ENCODE data around the gene IFT74.

IFT74 gene

DNA sequence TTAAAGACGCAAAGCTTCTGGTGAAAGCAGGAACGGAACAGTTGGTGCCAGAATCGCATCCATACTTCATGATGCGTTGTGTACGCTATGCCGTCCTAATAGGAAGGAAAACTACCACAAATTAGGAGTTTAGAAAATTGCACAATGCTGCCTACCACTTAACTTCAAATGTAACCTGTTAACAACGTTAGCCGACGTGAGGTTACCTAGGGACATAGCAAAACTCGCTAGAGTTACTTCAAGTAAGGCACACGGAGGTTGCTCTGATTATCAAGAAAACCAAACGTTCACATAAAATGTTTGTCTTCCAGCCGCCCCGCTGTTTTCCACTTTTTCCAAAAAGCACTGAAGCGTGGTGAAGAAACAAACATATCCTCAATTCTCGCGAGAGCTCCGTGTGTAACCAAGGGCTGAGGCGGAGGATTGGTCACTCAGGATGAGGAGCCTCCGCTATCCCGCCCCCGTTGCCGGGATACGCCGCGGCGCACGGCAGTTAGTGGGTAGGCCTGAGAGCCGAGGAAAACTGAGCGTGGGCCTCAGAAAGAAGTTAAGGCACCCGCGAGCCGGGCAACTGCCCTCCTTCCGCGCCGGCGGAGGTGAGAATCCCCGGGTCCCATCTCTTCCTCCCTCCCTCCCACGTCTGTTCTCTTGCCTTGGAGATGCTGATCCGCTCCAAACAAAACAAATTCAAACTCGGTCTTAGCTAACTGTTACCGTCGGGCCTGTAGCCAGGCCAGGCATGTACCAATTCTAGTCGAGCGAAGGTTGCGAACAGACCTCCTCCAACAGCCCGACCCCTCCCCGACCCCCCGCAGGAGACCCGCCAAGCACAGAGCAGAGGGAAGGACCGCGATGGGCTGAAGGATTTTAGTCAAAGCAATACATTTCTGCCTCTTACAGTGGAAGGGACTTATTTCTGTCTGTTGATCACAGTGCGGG lies at the start of gene IFT74:
Gene IFT74, plus strand, starts transcription at position 492 of the 939 bp plus-strand sequence. CDS start 5,556 bp downstream, outside the sequence.
- peak; percentile 98 for DNase-seq (ENCODE audit: low spot score)

DNA sequence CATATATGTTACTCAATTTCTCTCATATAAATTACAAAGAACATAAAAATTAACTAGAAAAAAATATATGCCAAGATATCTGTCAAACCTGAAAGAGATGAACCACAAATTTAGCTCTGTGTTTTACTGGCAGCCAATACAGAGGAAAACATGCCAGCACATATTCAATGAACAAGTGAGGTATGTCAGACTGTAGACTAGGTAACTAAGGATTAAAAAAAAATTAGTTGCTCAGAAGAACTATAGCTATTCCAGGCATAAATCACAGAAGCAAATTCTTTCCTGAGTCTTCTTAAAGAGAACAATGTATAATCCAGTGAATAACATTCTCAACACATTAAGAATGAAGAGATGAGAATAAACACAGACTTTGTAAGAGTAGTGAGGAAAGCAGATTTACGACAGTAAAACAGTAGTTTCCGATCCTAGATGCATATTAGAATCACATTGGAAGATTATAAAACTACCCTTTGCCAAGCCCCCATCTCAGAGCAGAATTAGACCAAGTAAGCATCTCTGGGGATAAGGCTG lies 43.0 kb upstream of the IFT74 start:
- DNase-seq (ENCODE audit: low spot score): no peak

DNA sequence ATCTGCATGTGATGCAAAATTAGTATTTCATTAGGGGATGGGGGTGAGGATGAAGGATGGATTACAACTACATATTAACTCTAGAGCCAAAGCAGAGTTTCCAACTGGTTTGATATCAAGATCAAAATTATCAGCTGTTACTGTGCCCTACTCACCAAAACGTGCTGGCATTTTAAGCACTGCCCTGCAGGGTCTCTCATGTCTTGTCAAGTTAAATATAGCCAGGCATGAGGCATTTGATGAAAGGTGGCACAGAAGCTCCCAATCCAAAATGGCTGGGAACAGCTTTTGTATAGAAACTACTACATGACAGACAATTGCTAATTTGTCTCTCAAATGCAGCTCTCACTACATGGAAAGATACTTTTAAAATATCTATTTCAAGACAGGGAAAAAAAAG lies 36.5 kb upstream of the IFT74 start:
- no peak for DNase-seq (ENCODE audit: low spot score)

DNA sequence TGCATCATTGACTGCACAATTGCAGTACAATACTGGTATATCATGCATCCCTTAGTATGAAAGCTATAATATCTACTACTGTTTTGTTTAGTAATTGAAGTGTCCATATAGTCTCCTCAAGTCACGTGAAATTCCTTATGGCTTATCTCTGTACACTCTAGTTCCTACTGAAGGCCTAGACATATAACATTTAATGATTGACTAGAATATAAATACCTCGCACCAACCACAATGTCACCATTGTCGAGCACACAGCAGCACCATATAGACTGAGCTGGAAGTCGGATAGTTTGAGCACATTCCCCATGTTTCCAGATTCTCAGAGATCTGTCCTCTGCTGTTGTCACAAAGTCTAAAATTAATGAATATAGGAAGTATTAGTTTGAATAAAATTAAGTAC lies 30.6 kb upstream of the IFT74 start:
- DNase-seq (ENCODE audit: low spot score): no peak

DNA sequence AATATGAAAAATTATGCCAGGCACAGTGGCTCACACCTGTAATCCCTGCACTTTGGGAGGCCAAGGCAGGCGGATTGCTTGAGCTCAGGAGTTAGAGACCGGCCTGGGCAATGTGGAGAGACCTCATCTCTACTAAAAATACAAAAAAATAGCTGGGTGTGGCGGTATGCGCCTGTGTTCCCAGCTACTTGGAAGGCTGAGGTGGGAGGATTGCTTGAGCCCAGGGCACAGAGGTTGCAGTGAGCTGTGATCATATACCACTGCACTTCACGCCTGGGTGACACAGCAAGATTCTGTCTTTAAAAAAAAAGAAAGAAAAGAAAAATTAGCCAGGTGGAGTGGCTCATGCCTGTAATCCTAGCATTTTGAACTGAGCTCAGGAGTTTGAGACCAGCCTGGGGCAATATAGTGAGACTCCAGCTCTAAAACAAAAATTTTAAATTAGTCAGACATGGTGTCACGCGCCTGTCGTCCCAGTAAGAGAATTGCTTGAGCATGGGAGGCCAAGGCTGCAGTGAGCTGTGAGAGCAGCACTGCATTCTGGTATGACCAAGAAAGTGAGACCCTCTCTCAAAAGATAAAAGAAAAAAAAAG lies 27.2 kb upstream of the IFT74 start:
- no peak for DNase-seq (ENCODE audit: low spot score)

DNA sequence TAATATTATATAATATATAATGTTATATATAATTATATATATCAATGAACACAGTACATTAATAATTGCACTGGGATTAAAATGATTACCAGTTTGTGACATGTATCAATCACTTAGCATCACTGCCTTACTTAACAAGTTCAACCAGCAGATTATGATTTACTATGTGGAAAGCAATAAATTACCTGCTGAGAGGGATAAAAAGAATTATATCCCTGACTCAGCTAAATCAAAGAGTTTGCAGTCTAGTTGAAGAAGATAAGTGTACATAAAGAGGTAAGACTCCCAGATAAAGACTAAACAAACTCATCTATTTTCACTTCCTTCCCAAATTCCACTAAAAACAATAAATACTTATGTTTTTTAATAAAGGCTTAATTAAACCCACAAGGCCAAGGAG lies 20.4 kb upstream of the IFT74 start:
- no peak for DNase-seq (ENCODE audit: low spot score)

DNA sequence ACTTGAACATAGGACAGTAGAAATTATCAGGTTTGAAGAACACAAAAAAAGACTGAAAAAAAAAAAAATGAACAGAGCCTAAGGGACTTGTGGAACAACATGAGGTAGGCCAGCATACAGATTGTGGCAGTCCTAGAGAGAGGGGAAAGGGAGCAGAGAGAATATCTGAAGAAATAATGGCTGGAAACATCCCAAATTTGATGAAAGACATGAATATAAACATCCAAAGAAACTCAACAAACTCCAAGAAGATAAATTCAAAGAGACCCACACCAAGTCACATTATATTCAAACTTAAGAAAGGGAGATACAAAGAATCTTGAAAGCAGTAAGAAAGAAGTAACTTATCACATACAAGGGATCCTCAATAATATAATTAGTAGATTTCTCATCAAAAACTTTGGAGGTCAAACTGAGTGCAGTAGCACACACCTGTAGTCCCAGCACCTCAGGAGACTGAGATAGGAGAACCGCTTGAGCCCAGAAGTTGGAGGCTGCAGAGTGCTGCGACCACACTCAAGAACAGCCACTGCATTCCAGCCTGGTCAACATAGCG lies 18.3 kb upstream of the IFT74 start:
- DNase-seq (ENCODE audit: low spot score): no peak

DNA sequence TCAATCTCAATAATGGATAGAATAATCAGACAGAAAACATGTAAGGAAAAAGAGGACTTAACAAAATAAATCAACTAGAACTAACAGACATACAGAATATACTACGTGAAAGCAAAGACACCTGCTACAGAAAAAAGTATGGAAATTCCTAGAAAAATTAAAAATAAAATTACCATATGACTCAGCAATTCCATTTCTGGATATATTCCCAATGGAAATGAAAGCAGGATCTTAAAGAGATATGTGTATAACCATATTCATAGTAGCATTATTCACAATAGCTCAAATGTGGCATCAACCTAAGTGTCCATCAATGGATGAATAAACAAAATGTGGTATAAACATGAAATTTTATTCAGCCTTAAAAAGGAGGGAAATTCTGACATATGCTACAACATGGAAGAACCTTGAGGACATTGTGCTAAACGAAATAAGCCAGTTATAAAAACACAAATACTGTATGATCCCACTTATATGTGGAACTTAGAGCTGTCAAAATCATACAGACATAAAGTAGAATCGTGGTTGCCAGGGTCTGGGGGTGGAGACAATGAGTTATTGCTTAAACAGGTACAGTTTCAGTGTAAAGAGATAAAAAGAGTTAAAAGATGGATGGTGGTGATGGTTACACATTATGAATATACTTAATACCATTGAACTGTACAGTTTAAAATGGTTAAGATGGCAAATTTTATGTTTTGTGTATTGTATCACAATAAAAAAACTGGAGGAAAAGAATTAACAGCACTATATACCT lies 16.1 kb upstream of the IFT74 start:
- no peak for DNase-seq (ENCODE audit: low spot score)

DNA sequence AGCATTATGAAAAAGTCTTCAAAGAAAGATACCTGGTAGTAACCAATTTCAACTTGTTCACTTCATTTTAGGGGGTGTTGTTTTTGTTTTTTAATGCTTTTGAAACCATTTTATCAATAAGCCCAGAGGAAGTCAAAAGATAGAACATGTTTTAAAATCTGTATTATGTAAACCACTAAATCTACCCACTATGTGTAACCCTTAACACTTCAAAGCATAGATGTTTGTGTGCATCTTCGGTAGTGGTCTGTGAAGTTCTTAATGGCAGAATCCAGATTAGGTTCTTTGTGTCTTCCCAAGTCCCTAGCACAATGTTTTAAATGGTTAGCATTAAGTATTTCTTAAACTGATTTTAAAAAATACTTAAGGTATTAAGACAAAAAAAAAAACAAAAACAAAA lies 15.4 kb upstream of the IFT74 start:
- DNase-seq (ENCODE audit: low spot score): no peak

DNA sequence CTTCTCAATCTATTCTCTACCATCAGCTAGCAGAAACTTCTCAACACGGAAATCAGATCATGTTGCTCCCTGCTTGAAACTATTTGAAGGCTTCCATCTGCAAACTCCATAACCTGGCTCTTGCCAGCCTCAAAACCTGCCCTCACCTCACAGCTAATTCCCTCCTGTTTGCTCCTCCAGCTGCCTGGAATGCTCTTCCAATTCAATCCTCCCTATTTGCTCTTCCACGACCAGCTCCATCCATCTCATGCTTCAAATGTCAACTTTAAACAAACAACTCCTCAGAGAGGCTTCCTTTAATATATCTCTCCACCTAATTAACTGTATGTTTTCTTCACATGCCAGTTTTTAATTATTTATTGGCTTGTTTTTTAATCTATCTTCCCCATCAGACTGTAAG lies 10.6 kb upstream of the IFT74 start:
- DNase-seq (ENCODE audit: low spot score): no peak

DNA sequence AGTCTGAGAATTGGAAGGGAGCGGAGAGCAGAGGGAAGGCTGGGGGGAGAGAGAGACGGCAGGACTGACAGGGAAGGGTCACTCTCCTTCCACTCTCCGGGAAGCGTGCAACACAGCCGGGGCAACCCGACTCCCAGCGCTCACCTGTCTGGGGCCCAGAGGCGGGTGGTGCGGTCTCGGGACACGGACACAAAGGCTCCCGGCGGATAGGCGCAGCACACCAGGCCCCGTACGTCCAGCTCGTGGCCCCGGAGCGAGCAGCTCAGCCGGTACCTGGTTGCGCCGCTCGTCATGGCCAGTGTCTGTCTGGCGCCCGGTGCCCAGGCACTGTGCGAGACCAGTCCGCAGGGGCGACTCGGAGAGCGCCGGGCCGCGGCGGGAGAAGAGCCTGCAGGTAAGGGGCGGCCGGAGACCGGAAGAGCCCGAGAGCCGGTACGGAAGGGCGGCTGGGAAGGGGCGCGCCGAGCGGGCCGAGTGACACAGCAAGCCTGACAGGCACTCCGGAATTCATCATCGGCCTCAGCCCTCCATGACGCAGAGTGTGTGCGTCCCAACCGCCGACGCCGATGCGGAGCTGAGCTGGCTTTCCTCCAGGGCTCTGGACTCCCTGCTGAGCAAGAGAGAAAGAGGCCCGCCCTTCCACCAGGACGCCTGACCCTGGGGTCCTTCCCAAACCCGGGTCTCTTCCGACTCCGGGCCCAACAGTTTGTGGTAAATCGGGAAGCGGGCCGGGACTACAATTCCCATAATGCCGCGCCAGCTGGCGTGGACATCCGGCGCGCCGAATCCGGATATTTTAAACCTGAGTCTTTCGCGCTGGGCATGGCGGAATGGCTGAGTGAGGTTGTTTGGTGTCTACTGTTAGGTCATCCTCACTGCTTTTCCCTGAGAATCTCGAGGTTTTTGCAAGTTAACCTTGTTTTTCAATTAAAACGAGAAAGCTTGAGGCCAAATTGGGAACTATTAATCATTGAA lies 9.2 kb upstream of the IFT74 start, which contains the start of gene PLAA:
Gene PLAA, minus strand, starts transcription at position 490 of the 975 bp plus-strand sequence. Its CDS starts 197 bp downstream, at position 293.
- DNase-seq (ENCODE audit: low spot score): peak; percentile 88

DNA sequence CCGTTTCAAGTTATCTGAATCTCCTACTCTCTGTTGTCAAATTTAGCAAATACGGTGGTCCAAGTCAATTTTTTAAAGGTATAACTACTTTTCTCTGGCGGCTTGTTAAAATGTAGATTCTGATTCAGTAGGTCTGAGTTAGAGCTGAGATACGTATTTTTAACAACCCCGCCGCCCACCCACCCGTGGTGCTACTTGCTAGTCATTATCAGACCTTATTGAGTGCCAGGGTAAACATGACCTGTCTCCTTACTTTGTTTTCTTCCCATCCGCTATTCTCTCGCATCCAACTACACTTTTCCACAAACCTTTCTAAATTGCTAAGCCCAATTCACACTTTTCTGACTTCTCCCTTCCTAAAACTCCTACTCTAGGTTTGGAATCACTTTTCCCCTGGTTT lies 8.5 kb upstream of the IFT74 start:
- no peak for DNase-seq (ENCODE audit: low spot score)

DNA sequence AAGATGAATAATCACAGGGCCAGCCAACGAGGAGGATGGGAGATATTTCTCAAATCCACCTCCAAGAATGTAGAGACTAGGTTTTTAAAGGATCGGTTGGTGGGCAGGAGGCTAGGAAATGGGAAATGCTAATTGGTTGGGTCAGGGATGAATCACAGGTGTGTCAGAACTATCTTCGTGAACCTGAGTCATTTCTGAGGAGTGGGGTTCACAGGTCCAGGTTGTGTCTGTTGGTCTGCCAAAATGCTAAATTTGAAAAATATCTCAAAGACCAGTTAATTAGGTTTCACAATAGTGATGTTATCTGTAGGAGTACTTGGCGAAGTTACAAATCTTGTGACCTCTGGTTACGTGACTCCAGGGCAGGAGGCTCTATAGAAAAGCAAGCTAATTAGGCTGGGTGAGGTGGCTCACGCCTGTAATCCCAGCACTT lies 6.6 kb upstream of the IFT74 start:
- no peak for DNase-seq (ENCODE audit: low spot score)

DNA sequence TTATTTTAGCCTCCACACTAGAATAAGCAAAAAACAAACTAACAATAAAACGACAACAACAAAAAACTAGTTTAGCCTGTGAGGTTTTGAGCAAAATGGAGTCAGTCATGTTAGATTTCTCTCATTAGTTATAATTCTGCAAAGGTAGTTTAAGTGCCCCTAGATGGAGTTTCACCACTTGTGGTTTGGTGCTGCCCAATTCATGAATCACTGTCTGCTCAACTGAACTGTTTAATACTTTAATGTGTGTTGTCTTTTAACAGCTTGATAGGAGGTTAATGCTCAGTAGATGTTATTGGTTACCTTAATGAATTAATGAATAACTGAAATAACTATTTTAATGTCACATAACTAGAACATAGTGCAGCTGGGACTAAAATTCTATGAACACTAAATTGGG lies 5.7 kb upstream of the IFT74 start:
- no peak for DNase-seq (ENCODE audit: low spot score)

DNA sequence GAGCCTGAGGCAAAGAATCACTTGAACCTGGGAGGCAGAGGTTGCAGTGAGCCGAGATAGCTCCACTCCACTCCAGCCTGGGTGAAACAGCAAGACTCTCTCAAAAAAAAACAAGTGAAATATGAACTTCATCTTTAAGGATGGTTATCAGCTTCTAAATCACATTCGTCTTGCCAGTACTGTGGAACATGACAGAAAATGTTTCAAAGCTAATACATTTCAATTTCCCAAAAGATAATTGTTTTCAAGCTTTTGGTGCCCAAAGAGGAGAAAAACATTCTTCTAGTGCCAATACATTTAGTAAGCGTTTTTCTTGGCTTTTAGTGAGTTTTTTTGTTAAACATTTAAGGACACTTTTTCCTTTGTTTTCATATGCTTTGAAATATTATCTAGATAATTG lies 4.4 kb upstream of the IFT74 start:
- DNase-seq (ENCODE audit: low spot score): no peak

DNA sequence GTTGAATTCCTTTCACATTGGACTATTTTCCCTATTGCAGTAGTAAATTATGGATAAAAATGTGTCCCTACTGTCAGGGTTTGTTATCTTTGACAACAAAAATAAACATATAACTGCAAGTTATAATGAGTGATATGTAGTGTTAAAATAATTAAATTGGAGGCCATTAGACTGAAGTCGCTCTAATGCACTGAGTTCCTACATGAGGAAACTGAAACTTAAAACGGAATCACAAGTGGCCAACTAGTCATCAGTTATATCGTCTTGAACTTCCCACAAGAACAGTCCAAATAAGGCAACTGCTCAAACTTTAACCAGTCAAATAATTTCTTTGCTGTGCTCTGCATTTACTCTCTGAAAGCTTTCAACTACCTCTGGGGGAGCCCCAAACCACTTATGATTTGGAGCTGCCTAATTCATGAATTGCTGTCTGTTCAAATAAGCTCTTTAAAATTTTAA lies 2.1 kb upstream of the IFT74 start:
- DNase-seq (ENCODE audit: low spot score): peak; percentile 17

DNA sequence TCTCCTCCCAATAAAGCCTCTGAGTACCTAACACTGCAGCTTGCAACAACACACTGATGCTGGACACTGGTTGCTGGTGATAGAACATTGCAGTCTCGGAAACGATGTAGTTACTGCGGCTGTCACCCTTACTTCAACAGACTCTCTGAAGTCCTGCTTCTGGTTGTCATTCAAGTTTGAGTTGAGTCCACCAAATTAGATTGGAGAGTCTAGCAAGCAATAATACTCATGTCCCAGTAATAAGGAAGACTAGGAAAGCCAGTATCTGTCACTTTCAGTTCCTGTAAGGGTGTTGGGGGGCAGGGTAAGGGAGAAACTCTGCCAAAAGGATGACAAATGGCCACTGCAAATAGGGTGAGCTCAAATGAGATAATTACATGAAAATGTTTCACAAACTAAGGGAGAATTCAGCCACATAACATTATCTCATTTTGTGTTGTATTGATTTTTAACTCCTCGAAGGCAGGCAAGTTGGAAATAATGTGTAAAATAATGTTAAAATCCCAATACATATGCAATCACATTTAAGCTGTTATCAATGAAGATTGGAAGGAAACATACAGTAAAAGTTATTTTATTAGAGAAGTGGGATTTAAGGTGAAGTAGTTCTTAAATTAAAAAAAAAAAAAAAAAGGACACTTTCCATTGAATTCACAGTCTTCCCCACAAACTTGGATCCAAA lies 849 bp upstream of the IFT74 start:
- peak; percentile 71 for DNase-seq (ENCODE audit: low spot score)

DNA sequence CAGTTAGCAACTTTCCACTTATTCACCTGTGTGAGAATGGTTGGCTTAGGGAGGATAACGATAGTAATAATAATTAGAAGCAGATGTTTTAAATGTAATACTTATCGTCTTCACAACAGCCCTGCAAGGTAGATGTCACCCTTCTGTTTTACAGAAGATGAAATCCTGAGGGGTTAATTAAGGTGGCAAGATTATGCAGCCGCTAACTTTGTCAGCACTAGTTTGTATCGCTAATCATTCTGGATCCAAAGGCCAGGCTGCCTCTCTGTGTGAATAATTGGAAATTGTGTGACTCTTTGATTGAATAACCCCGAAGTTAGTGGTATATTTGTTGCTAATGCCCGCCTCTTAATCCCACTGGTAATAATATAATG lies 635 bp downstream of the IFT74 start:
- DNase-seq (ENCODE audit: low spot score): no peak

DNA sequence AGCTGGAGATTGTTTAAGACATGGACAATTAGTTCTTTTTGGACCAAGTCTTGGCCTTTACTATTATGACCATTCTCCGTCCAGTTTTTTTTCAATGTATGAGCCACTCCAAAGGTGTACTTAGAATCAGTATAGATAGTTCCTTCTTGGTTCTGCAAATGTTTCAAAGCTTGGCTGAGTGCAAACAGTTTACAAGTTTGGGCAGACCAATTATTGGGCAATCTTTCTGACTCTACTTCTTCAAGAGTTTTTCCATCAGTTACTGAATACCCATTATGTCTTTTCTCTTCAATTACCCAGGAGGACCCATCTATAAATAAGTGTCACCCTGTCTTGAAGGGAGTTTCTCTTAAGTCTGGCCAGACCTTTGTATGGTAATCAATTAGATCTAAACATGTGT lies 15.5 kb downstream of the IFT74 start:
- no peak for DNase-seq (ENCODE audit: low spot score)

DNA sequence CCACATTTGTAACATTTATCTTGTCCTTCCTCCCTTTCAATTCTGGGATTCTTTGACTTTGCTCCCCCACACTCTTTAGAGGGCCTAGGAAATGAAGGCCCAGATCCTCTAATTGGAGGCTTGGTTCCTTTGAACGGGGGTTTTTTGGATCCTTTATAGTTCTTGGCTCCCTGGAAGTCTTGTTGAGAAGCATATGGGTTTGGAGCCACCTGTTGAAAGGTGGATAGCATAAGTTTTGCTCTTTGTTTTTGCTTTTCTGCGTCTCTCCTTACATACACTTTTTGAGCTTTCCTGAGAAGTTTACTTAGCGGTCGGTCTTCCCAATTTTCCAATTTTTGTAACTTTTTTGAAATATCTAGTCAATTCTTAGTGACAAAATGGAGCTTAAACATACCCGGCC lies 17.8 kb downstream of the IFT74 start:
- no peak for DNase-seq (ENCODE audit: low spot score)
